ENCODE results near the gene RPS6KA2. TPM values are rescaled to one million over a fixed set of nuclear protein-coding genes. Genes with fewer than 3 reads are reported as not detected.

The RPS6KA2 gene
- total and polyA plus RNA-seq, 9 donors, result 24.4 to 75.5 (median 48.1) TPM

- no peaks in the 10 kb centered on the region for H3K9me3 ChIP-seq
- 94 to 96% (median 95%) methylated on average over 10 of the region's 10 CpGs for WGBS, 3 donors
- no peak overlapping the region for H3K4me3 ChIP-seq
- no peak for TF ChIP-seq POLR2A (IDR thresholded peaks at IDR 0.05)
- no peak for TF ChIP-seq EP300 (IDR thresholded peaks at IDR 0.05)
- TF ChIP-seq, protein P1, sequence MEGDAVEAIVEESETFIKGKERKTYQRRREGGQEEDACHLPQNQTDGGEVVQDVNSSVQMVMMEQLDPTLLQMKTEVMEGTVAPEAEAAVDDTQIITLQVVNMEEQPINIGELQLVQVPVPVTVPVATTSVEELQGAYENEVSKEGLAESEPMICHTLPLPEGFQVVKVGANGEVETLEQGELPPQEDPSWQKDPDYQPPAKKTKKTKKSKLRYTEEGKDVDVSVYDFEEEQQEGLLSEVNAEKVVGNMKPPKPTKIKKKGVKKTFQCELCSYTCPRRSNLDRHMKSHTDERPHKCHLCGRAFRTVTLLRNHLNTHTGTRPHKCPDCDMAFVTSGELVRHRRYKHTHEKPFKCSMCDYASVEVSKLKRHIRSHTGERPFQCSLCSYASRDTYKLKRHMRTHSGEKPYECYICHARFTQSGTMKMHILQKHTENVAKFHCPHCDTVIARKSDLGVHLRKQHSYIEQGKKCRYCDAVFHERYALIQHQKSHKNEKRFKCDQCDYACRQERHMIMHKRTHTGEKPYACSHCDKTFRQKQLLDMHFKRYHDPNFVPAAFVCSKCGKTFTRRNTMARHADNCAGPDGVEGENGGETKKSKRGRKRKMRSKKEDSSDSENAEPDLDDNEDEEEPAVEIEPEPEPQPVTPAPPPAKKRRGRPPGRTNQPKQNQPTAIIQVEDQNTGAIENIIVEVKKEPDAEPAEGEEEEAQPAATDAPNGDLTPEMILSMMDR (IDR thresholded peaks at IDR 0.05), result no peak
- no peaks in the 10 kb centered on the region for H3K36me3 ChIP-seq
- H3K27me3 ChIP-seq, result no peaks in the 10 kb centered on the region
- peak in 1 of 5 donors; percentile 9 for DNase-seq
- intact Hi-C loops (cut with DNase I), result no loop called here
- no peak overlapping the region for H3K27ac ChIP-seq
- no peaks in the 10 kb centered on the region for H3K4me1 ChIP-seq (ENCODE audit: insufficient read depth)
These were observed 144.0 kb downstream of the RPS6KA2 start for GRCh38 chr6:166483026-166483425.

DNA sequence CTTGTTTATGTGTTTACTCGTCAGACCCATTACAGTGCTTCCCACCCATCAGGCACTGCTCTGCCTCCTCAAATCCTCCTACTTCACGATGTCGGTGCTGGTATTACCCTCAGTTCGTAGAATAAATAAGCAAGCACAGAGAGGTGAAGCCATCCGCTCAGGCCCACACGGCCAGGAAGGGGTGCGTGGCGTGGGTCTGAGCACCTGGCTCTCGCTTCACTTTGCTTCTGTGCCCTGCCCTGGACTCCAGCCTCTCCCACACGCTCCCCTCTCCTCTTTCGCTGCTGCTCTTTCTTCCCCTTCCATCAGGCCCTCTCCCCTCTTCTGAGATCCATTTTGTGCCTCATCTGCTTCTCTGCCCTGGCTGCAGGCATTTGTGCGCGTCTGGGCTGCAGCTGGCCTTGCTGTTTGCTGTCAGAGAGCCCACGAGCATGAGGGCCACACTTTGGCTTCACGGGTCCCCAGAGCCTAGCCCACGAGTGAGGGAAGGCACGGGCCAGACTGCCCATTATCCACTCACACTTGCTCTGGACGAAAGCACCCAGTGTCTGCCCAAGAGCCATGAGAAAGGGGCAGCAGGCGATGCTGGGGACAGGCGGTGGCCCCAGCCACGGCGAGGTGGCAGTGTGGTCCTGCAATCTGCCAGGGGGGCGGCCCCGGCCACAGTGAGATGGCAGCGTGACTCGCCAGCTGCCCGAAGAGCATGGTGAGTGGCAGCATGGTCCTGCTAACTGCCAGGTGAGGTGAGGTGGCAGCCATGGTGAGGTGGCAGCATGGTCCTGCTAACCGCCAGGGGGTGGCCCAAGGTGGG lies 148.1 kb downstream of the RPS6KA2 start:
- intact Hi-C loops (cut with DNase I), result no loop called here
- H3K9me3 ChIP-seq, result no peaks in the 10 kb centered on the region
- no peaks in the 10 kb centered on the region for H3K27me3 ChIP-seq
- H3K4me1 ChIP-seq (ENCODE audit: insufficient read depth), result no peaks in the 10 kb centered on the region
- H3K4me3 ChIP-seq, result no peak overlapping the region
- H3K27ac ChIP-seq, result no peak overlapping the region
- 88 to 92% (median 91%) methylated on average over 28 of the region's 28 CpGs for WGBS, 3 donors
- no peak for TF ChIP-seq POLR2A (IDR thresholded peaks at IDR 0.05)
- TF ChIP-seq, protein P1 (IDR thresholded peaks at IDR 0.05), result no peak
- no peak for TF ChIP-seq EP300 (IDR thresholded peaks at IDR 0.05)
- peak in 1 of 5 donors; percentile 21 for DNase-seq
- H3K36me3 ChIP-seq, result no peaks in the 10 kb centered on the region

GRCh38 chr6:166477647-166478365 lies 149.2 kb downstream of the RPS6KA2 start:
- peak in 1 of 5 donors; percentile 25 for DNase-seq
- 92 to 96% (median 95%) methylated on average over 21 of the region's 21 CpGs for WGBS, 3 donors
- H3K36me3 ChIP-seq, result no peaks in the 10 kb centered on the region
- H3K4me3 ChIP-seq, result no peak overlapping the region
- H3K4me1 ChIP-seq (ENCODE audit: insufficient read depth), result no peaks in the 10 kb centered on the region
- intact Hi-C loops (cut with DNase I), result no loop called here
- no peaks in the 10 kb centered on the region for H3K27me3 ChIP-seq
- TF ChIP-seq POLR2A (IDR thresholded peaks at IDR 0.05) (no peak), EP300 (IDR thresholded peaks at IDR 0.05) (no peak)
- TF ChIP-seq, protein P1 (IDR thresholded peaks at IDR 0.05), result no peak
- H3K9me3 ChIP-seq, result no peaks in the 10 kb centered on the region
- H3K27ac ChIP-seq, result no peak overlapping the region

DNA sequence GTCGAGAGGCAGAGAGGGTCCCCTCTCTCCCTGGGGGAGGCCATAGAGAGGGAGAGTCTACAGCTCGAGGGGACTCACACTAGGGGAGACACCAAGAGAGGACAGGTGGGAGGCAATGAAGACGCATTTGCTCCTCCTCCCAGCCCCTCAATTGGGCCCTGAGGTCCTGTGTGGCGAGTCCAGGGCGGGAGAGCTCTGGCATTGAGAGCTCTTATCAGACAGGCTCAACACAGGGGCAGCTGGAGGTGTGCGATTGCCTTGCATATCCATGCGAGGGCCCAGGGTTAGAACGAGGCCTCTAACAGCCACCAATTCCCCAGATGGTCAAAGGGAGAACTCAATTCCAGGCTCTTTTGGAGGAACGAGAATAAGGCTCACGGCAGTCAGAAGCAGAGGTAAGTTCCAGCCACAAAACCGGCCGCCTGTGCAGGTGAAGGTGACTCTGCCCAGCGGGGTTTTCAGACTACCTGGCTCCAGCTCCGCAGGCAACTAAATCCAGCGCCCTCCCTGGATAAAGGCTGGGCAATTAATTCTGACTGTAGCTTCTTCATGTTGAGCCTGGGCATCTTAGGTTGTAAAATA lies 150.3 kb downstream of the RPS6KA2 start:
- TF ChIP-seq, protein P1 (IDR thresholded peaks at IDR 0.05), result no peak
- TF ChIP-seq POLR2A (IDR thresholded peaks at IDR 0.05) (no peak), EP300 (IDR thresholded peaks at IDR 0.05) (no peak)
- Histone ChIP-seq H3K4me3 (no peak overlapping the region), H3K36me3 (no peaks in the 10 kb centered on the region), H3K9me3 (no peaks in the 10 kb centered on the region), H3K27me3 (no peaks in the 10 kb centered on the region), H3K27ac (no peak overlapping the region), H3K4me1 (ENCODE audit: insufficient read depth) (no peaks in the 10 kb centered on the region)
- intact Hi-C loops (cut with DNase I), result no loop called here
- 87 to 92% (median 92%) methylated on average over 15 of the region's 15 CpGs for WGBS, 3 donors
- DNase-seq, result peak in 1 of 5 donors; percentile 5
